HG03442 (cell line): ENCODE data around the gene LAPTM4A.
"Not testable (repeated sequence)": the region's sequence is repeated elsewhere in the genome, so short reads cannot be mapped to it uniquely, and the experiment has no call there.

Source experiments
- ATAC-seq: cut with Tn5 transposase; IDR thresholded peaks from one replicate; pipeline ENCODE4 v1.9.1; 2021; ENCODE audit warnings: mild to moderate bottlenecking, moderate library complexity; ENCODE audit not compliant: unreplicated experiment

LAPTM4A gene

DNA sequence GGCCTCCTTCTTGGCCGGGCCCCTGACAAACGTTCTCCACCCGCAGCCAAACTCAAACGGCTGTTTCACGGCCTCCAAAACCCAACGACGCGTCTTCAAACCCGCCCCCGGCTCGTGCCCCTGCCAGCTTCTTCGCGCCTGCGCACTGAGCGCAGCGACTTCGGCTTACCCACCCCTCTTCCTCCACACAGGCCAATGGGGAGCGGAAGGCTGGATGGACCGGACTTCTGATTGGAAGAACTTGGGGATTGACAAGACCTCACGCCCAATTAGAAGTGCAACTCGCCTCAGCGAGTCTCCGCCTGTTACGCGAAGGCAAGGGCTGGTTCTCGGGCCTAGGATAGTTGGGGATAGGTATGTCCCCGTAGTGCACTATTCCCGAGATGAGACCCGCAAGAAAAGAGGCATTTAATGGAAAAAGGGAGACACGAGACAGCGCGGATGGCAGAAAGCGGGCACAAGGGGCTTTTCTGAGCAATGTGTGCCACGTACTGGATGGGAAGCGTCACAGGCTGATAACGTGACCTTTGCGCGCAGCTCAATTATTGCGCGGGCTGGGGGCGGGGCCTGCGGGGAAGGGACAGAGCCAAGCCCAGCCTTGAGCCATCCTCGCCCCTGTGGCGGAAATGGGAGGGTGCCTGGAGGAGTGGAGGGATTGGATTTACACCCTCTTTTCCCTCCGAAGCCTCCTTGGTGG, at the start of gene LAPTM4A:
LAPTM4A (minus strand) TSS at position 97 of the 697 bp plus-strand sequence. CDS start 108 bp downstream, outside the sequence.
- peak; percentile 95 for ATAC-seq

DNA sequence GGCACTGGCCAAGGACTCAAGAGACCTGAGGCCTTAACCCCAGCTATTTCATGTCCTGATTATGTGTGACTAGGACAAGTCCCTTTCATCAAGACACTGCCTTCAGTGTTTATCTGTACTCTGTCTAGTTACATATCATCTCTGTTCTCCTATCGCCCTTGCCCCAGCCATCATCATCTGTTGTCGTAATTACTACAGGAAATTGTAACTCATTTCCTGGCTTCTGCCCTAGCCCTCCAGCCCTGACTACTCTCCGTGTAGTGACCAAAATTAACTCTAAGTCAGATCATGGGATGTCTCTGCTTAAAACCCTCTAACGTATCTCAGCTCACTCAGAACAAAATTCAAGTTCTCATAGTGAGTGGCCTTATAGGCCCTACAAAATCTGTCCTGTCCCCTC, 49.3 kb upstream of the LAPTM4A start:
- ATAC-seq, result no peak

DNA sequence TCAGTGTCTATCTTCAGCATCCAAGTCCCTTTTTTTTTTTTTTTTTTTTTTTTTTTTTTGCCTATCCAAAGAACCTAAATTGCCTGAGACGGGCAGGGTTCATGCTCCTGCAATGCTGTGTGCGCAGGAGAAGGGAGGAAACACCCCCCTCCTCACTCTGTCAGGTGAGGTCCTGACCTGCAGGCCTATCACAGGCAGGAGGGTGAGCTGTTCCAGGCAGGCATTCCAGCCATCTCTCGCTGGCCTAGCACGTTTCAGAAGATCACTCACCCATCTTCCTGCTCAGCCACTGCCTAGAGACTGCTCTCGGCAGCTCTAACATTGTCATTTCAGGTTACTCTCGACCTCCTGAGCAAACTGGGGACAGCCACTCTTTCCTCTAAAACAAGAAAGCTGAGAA, 48.4 kb upstream of the LAPTM4A start:
- no peak for ATAC-seq

DNA sequence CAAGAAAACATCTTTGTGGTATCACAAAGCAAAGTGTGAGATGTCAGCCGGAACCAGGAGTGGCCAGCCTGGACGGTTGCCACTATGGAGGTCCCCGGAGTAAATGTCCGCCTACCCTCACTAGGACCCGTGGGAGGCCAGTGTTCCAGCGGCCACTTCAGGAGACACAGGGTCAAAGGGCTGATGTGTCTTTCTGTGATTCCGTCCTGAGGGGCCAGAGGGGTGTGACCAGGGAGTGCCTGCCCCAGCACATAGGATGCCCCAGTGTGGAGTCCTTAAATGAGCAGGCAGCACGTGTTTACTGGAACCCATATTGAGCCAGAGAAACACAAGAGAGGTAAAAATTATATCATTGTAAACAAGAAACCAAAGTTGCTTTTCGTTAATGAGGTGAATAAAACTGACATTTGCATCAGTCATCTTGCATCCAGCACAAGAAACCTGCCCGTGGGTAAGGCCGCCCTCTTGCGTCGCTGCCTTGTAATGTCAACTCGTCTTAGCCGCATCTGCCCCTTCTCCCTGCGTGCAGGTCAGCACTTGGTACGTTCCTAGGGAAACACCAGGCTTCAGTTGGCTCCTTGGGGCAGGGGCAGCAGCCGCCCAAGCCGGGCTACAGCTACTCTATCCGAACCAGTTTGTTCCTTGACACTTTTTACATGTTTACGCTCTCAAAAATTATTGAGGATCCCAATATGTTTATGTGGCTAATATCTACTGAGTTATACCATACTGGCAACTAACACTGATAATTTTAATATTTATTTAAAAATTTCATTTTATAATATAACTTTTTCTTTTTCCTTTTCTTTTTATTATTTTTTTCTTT, 46.7 kb upstream of the LAPTM4A start:
- ATAC-seq, result peak; percentile 92

DNA sequence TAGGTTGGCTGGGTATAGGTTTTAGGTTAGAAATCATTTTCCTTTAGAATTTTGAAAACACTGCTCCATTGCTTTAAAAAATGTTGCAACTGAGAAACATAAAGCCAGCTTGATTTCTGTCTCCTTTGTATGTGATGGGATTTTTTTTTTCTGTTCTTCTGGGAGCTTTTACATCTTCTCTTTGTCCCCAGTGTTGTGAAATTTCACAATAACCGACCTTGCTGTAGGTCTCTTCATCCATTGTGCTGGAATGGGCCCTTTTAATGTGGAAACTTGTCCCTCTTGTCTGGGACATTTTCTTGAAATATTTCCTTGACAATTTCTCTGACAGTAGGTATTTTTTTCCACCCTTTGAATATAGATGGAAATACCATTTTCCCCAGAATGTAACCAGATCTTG, 44.0 kb upstream of the LAPTM4A start:
- ATAC-seq, result no peak

DNA sequence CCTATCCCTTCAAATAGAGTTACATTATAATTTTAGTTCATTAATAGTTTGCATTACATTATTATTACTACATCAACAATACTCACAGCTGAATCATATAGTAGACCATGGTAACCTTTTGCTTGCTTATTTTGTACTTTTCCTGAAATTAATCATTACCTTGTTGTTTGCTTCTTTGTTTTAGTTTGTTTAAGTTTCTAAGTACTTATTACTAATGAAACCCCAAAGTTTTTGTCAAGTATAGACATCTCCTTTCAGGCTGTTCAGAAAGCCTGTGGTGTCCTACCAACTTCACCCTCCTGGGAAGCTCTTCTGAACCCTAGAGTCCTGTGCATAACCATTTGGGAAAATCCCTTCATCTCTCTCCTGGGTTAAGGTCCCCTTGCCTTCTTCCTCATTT, 43.5 kb upstream of the LAPTM4A start:
- no peak for ATAC-seq

DNA sequence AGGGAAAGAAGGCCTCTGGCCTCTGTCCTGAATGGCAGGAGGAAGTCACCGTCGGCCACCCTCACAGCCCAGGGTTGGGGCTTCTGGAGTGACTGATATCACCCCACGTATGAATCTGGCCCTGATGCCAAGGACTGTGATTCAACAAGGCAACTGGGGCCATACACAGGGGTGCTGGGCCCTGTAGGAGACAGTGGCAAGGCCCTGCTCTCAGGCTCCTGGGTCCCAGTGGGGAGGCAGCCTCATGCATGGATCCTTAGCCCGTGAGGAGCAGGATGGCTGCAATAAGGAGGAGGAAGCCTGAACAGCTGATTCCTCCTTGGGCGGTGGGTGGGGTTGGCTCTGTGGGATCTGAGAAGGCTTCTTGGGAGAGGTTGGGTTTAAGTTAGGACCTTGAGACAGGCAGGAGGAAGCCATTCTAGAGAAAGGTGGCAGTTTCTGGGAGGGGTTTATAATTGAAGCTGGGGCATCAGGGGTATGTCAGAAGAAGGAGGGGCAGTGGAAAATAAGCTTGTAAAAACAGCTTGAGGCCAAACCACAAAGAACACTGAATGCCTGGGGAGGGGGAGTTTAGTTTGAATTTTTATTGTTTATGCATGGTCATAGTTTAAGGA, 42.8 kb upstream of the LAPTM4A start:
- ATAC-seq, result no peak

DNA sequence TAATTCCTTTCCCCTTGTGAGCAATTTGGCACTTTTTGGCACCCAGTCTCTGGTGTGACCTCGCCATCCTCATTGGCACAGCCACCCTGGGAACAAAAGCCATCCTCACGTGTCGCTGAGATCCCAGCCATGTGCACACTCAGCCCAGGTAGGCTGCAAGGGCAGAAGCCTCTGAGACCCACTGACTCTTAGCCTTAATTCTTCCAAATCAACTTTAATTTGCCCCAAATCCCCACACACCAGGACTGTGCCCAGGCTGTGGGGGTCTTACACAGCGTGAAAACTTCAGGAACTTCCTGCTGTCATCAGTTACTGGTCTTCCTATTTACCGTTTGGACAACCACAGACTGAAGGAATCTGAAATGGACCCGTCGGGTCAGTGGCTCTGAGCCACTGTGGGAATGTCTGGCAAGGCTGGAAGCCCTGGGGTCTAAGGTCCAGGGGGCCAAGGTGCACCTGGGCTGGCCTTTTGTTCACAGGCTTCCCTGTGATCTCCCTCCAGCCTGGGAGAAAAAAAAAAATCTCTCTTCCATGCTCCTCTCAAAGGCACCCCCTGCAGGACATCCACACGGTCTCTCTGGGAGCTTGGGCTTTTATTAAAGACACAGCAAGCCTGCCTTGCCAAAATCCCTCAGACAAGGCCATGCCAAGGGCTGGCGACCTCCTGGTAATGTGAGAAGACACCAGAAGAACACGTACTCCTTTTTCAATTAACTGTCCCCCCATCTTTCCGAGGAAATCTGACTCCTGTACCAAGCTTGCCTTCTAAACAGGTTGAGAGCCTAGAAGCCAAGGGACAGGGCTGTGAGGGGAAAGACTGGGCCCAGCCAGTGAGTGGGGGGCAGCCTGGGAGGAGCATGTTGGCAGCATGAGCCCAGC, 42.1 kb upstream of the LAPTM4A start:
- no peak for ATAC-seq

DNA sequence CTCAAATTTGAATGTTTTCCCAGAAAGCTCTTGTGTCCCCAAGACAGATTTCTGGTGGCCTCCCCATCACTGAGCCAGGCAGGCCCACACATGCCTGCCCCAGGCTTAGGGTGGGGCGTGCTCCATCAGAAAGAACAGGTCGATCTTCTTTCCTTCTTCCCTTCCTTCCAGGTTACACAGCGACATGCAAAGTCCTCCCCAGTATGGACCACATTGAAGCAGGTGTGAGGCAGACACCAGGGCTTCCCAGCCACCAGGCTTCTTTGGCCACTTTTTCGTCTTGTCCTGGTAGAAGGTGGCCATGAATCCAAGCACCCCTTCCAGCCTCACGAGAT, 41.4 kb upstream of the LAPTM4A start:
- no peak for ATAC-seq

DNA sequence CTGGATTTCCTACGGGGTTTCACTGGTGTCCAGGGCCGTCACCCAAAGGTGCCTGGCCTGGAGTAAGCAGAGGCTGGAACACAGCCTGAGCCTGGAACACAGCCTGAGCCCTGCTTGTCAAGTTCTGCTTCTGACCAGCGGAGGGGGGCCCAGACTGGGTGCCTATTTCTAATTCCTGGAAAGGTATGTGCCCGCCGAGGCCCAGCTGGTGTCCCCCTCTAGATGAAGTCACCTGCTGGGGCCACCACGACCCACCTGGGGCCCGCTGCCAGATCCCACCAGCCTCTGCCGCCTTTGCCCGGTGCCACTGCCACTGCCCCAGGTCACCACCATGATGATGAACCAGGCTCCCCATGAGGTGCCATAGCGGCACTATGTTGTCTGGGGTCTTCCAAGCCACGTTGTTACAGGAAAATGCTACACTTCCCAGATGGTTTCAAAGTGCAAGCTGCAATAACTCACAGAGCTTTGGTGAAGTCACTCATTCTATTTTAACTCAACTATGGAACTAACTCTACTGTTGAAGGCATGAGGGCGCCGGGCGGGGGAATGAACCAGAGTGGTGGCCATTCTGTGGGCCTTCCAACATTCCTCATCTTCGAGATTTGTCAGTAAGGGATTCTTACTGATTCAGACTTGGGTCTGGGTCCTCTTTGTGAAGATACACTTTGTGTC, 40.9 kb upstream of the LAPTM4A start:
- ATAC-seq, result no peak

DNA sequence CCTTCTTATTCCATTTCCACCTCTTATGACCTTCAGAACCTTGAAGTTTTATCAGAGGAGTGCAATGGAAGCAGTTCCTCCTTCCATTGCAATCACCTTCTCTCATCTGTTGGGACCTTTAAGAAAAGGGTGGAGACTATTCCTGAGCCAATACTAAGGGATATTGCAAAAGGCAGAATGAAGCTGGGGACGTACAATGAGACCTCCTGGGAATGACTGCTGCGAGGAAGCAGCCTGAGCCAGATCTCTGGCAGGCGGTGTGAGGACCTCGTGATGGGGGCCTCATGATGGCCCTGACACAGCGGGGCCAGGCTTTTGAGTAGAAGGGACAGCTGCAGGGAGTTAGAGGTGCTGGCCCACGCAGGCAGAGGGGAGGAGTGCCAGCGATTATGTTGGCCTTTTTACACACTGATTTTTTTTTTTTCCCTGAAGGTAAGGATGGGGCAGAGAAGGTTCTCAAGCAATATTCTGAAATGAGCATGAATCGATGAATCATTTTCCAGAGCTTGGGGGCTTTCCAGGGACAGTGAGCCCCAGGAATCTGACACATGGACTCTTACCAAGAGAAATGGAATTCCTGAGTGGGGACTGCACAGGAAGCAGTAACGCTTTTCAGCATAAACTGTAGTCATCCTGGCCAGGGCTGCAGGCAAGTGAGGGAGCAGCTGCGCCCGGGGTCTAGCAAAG, 40.0 kb upstream of the LAPTM4A start:
- ATAC-seq, result no peak

DNA sequence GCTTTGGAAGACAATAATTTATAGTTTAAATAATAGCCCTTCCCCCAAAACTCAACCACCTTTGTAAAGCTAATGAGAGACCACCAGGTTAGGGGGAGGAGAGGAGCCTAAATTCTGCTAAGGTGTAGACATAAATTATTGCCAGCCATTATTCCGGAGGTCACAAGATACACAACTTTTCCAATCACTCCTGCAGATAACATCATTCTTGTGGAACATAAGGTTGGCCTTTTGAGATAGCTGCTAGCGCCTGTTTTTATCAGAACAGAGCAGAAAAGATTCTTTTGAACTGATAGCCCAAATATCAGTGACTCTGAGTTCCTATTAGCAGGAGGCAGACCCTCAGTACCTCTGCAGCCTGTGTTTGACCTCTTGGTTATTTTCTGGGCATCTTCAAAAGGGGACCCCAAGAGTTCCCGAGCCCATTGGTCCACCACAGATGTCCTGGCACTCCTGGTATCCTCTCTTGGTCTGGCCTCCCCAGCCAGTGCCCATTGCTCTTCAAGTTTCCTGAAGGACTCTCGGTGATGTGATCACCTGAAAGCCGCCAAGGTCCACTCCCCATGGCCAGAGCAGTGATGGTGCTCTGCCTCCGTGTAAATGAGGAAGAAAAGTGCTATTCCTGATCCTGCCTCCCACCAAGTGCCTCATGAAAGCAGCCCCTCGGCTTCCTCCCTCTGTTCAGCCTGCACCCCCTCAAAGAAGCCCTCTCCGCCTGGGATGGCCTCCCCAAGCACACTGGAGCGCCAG, 38.5 kb upstream of the LAPTM4A start:
- ATAC-seq, result no peak

DNA sequence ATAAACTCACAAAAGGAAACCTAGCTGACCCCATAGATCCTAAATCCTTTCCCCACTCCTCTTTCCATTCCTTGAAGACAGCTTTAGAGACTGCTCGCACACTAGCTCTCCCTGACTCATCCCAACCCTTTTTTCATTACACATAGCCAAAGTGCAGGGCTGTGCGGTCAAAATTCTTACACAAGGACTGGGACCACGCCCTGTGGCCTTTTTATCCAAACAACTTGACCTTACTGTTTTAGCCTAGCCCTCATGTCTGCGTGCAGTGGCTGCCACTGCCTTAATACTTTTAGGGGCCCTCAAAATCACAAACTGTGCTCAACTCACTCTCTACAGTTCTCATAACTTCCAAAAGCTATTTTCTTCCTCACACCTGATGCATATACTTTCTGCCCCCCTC, 34.5 kb upstream of the LAPTM4A start:
- not testable (repeated sequence) for ATAC-seq

DNA sequence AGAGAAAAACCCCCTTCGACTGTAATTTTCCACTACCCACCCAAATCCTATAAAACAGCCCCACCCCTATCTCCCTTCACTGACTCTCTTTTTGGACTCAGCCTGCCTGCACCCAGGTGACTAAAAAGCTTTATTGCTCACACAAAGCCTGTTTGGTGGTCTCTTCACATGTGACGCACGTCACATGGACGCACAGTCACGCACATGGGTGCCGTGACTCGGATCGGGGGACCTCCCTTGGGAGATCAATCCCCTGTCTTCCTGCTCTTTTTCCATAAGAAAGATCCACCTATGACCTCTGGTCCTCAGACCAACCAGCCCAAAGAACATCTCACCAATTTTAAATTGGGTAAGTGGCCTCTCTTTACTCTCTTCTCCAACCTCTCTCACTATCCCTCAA, 31.4 kb upstream of the LAPTM4A start:
- not testable (repeated sequence) for ATAC-seq

DNA sequence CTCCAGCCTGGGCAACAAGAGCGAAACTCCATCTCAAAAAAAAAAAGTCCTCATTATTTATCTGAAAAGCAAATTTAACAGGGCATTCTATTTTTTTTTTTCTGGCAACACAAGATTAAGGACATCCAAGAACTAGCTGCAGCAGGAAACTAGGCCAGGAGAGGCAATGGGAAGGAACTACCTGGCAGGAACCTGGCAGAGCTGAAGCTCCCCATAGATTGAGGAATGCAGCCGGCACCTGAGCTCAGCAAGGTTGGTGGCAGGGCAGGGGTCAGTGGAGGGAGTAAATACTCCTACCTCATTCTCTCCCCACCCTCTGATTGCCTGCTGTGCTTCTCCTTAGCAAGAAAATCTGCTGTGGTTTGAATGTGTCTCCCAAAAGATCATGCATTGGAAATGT, 30.4 kb upstream of the LAPTM4A start:
- ATAC-seq, result no peak

DNA sequence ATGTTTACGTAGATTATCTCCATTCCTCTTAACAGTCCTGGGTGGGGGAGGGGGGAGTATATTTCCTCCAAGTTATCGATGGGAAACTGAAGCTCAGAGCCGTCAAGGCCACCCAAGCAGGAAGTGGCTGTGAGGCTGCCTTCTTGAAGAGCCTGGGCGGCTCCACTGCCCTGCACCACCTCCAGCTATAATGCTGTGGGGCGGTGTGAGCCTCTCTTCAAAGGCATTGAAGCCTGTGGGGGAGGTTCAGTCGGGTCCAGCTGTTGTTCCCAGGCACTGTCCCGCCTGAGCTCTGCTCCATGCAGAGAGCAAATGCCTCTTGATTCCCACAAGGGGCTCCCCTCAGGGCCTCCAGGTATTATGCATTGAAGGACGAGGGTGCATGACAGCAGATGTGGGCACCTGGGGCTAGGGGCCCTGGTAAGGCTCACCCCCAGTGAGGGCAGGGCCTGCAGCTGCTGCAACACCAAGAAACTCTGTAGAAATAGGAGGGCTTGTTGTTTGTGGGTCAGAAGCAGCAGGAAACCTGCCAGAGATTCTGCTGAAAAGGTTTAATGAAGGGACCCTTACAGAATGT, 29.5 kb upstream of the LAPTM4A start:
- no peak for ATAC-seq

DNA sequence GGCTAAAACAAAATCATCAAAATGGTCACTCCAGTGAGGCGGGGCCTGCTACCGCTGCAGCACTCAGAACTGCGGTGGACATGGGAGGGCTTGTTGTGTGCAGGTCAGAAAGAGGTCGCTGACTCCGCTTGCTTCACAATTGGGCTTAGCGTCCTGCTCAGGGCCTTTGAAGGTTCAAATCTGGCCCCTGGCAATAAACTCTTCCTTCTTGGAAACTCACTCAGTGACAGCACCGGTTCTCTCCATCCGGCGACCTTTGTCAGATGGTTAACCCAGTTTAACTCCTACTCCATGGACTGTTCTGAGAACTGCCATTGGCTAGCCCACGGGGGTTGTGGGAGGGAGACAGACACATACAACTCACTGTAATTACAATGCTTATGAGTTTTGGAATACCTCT, 29.0 kb upstream of the LAPTM4A start:
- ATAC-seq, result no peak

DNA sequence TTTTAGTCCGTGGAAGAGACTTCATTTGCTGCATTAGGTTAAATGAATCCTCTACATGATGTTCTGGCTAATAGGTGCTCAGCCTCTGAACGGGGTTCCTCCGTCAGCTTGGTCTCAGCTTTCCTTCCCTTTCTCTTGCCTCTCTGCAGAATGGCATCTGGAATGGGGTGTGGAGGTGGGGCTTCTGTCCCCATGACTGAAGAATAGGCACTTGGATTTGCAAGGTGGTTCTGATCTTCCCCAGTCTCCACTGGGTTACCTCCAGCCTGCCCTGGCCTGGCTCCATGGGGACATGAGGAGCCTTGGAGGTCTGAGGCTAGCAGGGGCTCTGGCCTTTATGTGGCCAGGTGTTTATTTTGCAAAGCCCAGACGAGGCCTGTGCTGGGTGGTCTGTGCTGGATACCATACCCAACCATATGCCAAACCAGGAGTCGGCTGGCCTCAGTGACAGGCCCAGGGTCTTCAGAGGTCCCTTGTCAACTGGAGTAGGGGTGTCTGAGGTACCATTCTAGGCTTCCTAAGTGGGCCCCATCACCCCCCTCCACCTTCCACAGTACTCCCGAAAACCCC, 28.2 kb upstream of the LAPTM4A start:
- no peak for ATAC-seq
